Measurements from ENCODE around the gene KAZN. TPM values are rescaled to one million over a fixed set of nuclear protein-coding genes. Genes with fewer than 3 reads are reported as not detected.

Gene KAZN
- total and polyA plus RNA-seq, 2 donors (not counting 1 experiment from before 2014, with no cell fraction given), result 3.4 to 5.0 TPM

DNA sequence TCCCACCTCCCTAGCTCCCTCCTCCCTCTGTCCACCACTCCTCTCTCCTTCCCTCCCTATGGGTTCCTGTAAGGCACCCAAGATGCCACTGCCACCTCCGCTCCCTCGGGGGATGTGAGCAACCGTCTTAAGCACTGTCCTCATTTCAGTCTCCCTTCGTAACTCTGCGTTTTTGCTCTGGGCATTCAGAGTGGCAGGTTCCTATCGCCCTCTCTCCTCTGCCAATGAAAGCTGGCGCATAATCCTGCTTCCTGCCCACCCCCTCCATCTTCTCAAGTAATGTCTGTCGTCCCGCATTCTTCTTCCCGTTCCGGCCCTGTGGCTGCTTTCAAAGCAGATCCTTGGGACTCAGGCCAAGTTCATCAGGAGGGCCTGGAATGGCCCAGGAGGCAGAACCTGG lies 301.2 kb downstream of the KAZN start:
- H3K4me2 ChIP-seq (ENCODE audit: extremely low read depth, insufficient read depth, low read length), result no peak overlapping the region
- H3K9ac ChIP-seq (ENCODE audit: insufficient read depth, low read length), result no peak overlapping the region
- no peak overlapping the region for H2AFZ ChIP-seq (ENCODE audit: low read length)
- H3K36me3 ChIP-seq (ENCODE audit: control insufficient read depth, insufficient read depth, low read length), result no peaks in the 10 kb centered on the region
- no peak overlapping the region for H3K27ac ChIP-seq (ENCODE audit: insufficient read depth, low read length)
- H3K79me2 ChIP-seq (ENCODE audit: control insufficient read depth, insufficient read depth, low read length), result no peaks in the 10 kb centered on the region
- no peaks in the 10 kb centered on the region for H3K9me3 ChIP-seq (ENCODE audit: control insufficient read depth, insufficient read depth, low read depth, low read length)
- no peak for DNase-seq (ENCODE audit: low read depth in 2 of 2)
- no peaks in the 10 kb centered on the region for H4K20me1 ChIP-seq (ENCODE audit: control insufficient read depth, extremely low read depth, insufficient read depth, low read length)
- no peak overlapping the region for H3K4me3 ChIP-seq (replicated peaks in 1 of 4; ENCODE audit: control extremely low read depth in 1 of 4, insufficient read depth in 1 of 4, low read depth in 3 of 4, low read length in 4 of 4)
- TF ChIP-seq, protein P1, sequence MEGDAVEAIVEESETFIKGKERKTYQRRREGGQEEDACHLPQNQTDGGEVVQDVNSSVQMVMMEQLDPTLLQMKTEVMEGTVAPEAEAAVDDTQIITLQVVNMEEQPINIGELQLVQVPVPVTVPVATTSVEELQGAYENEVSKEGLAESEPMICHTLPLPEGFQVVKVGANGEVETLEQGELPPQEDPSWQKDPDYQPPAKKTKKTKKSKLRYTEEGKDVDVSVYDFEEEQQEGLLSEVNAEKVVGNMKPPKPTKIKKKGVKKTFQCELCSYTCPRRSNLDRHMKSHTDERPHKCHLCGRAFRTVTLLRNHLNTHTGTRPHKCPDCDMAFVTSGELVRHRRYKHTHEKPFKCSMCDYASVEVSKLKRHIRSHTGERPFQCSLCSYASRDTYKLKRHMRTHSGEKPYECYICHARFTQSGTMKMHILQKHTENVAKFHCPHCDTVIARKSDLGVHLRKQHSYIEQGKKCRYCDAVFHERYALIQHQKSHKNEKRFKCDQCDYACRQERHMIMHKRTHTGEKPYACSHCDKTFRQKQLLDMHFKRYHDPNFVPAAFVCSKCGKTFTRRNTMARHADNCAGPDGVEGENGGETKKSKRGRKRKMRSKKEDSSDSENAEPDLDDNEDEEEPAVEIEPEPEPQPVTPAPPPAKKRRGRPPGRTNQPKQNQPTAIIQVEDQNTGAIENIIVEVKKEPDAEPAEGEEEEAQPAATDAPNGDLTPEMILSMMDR (conservative IDR thresholded peaks at IDR 0.05 in 1 of 2, IDR thresholded peaks at IDR 0.05 in 1 of 2; ENCODE audit: low read depth in 1 of 2, low read length in 2 of 2), result no peak
- no peak for TF ChIP-seq EZH2 (IDR thresholded peaks at IDR 0.05; ENCODE audit: low read length, missing control alignments)
- no peaks in the 10 kb centered on the region for H3K4me1 ChIP-seq (ENCODE audit: control insufficient read depth, extremely low read depth, insufficient read depth, low read length)
- no peaks in the 10 kb centered on the region for H3K27me3 ChIP-seq (ENCODE audit: control insufficient read depth, insufficient read depth, low read length)

DNA sequence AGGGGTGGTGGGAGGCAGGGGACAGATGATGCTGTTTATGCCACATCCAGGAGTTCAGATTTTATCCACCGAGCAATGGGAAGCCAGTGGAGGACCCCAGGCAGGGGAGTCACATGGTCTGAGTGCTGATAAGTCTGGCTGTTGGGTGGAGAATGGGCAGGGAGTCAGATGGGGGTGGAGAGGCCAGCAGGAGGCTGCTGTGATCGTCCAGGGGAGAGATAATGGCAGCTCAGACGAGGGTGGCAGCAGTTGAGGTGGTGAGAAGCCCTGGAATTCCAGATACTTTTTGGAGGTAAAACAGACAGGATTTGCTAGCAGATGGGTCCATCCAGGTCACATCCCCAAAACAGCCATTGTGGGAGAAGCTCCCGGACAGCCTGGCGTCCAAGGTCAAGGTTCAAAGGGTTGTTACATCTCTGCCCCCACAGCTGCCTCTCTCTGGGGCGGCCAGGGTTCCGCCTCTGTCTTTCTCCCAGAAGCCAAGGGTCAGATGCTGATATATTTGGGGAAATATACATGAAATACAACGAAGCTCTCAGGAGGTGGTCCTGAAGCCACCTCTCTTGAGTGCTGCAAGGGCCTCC lies 303.0 kb downstream of the KAZN start:
- Histone ChIP-seq H3K27ac (ENCODE audit: insufficient read depth, low read length) (no peak overlapping the region), H3K9me3 (ENCODE audit: control insufficient read depth, insufficient read depth, low read depth, low read length) (no peaks in the 10 kb centered on the region), H3K4me1 (ENCODE audit: control insufficient read depth, extremely low read depth, insufficient read depth, low read length) (no peaks in the 10 kb centered on the region), H3K9ac (ENCODE audit: insufficient read depth, low read length) (no peak overlapping the region), H3K79me2 (ENCODE audit: control insufficient read depth, insufficient read depth, low read length) (no peaks in the 10 kb centered on the region), H3K36me3 (ENCODE audit: control insufficient read depth, insufficient read depth, low read length) (no peaks in the 10 kb centered on the region), H3K4me3 (replicated peaks in 1 of 4; ENCODE audit: control extremely low read depth in 1 of 4, insufficient read depth in 1 of 4, low read depth in 3 of 4, low read length in 4 of 4) (no peak overlapping the region), H3K27me3 (ENCODE audit: control insufficient read depth, insufficient read depth, low read length) (no peaks in the 10 kb centered on the region), H3K4me2 (ENCODE audit: extremely low read depth, insufficient read depth, low read length) (no peak overlapping the region), H2AFZ (ENCODE audit: low read length) (no peak overlapping the region), H4K20me1 (ENCODE audit: control insufficient read depth, extremely low read depth, insufficient read depth, low read length) (no peaks in the 10 kb centered on the region)
- TF ChIP-seq, protein P1 (conservative IDR thresholded peaks at IDR 0.05 in 1 of 2, IDR thresholded peaks at IDR 0.05 in 1 of 2; ENCODE audit: low read depth in 1 of 2, low read length in 2 of 2), result no peak
- TF ChIP-seq EZH2 (IDR thresholded peaks at IDR 0.05; ENCODE audit: low read length, missing control alignments), result no peak
- no peak for DNase-seq (ENCODE audit: low read depth in 2 of 2)

DNA sequence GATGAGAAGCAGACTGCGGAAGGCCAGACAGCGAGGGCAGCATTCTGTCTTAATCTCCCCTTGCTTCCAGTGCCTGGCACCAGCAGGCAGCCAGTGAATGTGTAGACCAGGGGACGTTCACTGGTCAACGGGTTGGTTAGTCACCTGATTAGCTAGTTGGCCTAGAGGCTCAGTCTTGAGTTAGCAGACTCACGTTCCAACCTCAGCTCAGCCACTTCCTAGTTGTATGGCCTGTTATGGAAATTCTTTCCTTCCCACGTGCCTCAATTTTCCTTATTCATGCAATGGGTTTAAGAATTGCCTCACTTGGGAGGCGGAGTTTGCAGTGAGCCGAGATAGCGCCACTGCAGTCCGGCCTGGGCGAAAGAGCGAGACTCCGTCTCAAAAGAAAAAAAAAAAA lies 305.4 kb downstream of the KAZN start:
- H4K20me1 ChIP-seq (ENCODE audit: control insufficient read depth, extremely low read depth, insufficient read depth, low read length), result no peaks in the 10 kb centered on the region
- no peaks in the 10 kb centered on the region for H3K36me3 ChIP-seq (ENCODE audit: control insufficient read depth, insufficient read depth, low read length)
- H3K27ac ChIP-seq (ENCODE audit: insufficient read depth, low read length), result no peak overlapping the region
- H3K9me3 ChIP-seq (ENCODE audit: control insufficient read depth, insufficient read depth, low read depth, low read length), result no peaks in the 10 kb centered on the region
- H3K4me2 ChIP-seq (ENCODE audit: extremely low read depth, insufficient read depth, low read length), result no peak overlapping the region
- no peaks in the 10 kb centered on the region for H3K27me3 ChIP-seq (ENCODE audit: control insufficient read depth, insufficient read depth, low read length)
- H3K4me3 ChIP-seq (replicated peaks in 1 of 4; ENCODE audit: control extremely low read depth in 1 of 4, insufficient read depth in 1 of 4, low read depth in 3 of 4, low read length in 4 of 4), result no peak overlapping the region
- H3K4me1 ChIP-seq (ENCODE audit: control insufficient read depth, extremely low read depth, insufficient read depth, low read length), result no peaks in the 10 kb centered on the region
- no peak for DNase-seq (ENCODE audit: low read depth in 2 of 2)
- H3K79me2 ChIP-seq (ENCODE audit: control insufficient read depth, insufficient read depth, low read length), result no peaks in the 10 kb centered on the region
- H2AFZ ChIP-seq (ENCODE audit: low read length), result no peak overlapping the region
- H3K9ac ChIP-seq (ENCODE audit: insufficient read depth, low read length), result no peak overlapping the region
- TF ChIP-seq EZH2 (IDR thresholded peaks at IDR 0.05; ENCODE audit: low read length, missing control alignments), result no peak
- TF ChIP-seq, protein P1 (conservative IDR thresholded peaks at IDR 0.05 in 1 of 2, IDR thresholded peaks at IDR 0.05 in 1 of 2; ENCODE audit: low read depth in 1 of 2, low read length in 2 of 2), result no peak

All from fibroblast of lung (primary cell).